Transverse colon (tissue), 3 donors: ENCODE data around the gene CDHR2.

Experiments
- EP300 ChIP-seq: sonication (generic); formaldehyde crosslinking; IDR thresholded peaks from one replicate; pipeline ENCODE4 v1.6.1; 2017; ENCODE audit warnings: antibody characterized with exemption, low read depth
- POLR2A ChIP-seq: fragments of 450-650 bp; IDR thresholded peaks from one replicate; pipeline ENCODE4 v1.6.1; 2016; ENCODE audit warnings: antibody characterized with exemption, mild to moderate bottlenecking, moderate library complexity
- POLR2AphosphoS5 ChIP-seq, 3 donors: sonication (generic); formaldehyde crosslinking; IDR thresholded peaks; one replicate each; pipeline ENCODE4 v1.6.1; 2016; ENCODE audit warnings: antibody characterized with exemption in 3 of 3

DNA sequence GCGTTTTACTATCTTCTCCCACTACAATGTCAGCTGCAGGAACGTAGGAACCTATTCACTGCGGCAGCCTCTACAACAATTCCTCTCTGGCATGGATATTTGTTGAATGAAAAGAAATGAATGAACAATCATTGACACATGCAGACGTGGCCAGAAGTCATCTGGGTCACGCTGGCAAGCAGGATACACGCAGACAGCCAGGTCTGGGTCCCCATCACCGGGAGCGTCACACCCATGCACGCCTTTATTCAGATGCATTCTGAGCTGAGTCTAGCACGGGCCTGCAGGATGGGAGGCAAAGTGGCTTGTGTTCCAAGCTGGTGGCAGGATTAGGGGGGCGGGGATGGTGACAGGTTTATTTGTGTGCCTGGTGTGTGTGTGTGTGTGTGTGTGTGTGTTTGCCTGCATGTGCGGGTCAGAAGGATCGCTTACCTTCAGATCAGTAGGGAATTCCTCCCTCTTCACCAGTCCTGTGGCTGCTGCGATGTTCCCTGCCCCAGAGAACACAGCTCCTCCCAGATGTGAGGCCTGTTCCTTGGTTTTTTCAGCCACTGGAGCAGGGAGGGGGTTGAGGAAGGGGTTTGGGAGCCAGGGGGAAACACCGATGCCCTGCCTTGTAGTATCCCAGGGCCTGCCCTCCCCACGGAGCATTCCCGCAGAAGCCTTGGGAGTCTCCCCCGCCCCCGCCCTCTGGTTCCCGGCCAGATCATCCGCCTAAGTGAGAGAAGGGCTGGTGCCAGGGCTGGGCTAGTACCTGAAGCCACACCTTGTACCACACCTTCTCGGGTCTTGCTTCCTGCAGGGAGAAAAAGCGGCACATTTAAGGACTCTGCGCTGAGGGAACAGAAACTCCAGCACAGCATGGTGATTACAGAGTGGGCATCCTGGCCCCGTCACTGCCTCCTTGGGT, 77.1 kb downstream of the CDHR2 start:
- TF ChIP-seq POLR2A (no peak), EP300 (no peak), POLR2AphosphoS5 (IDR thresholded peaks at IDR 0.05) (no peak)
